GM21360 (cell line): Measurements from ENCODE around the gene CDC42BPA.
"Not testable (repeated sequence)": the region's sequence is repeated elsewhere in the genome, so short reads cannot be mapped to it uniquely, and the experiment has no call there.

Experiments
- ATAC-seq: cut with Tn5 transposase; IDR thresholded peaks from one replicate; pipeline ENCODE4 v1.9.1; 2021; ENCODE audit warnings: mild to moderate bottlenecking, moderate library complexity; ENCODE audit not compliant: unreplicated experiment

Gene CDC42BPA

GRCh38 chr1:227003165-227003564, 315.1 kb downstream of the CDC42BPA start:
- ATAC-seq = no peak

GRCh38 chr1:227002531-227003049, 315.7 kb downstream of the CDC42BPA start:
- ATAC-seq = no peak

- not testable (repeated sequence) for ATAC-seq
Measured at GRCh38 chr1:226999579-226999978, 318.7 kb downstream of the CDC42BPA start.

- peak; percentile 98 for ATAC-seq
Measured at GRCh38 chr1:226995365-226996332, 322.6 kb downstream of the CDC42BPA start.

- no peak for ATAC-seq
Measured at GRCh38 chr1:226994586-226995364, 323.5 kb downstream of the CDC42BPA start.

- no peak for ATAC-seq
Measured at GRCh38 chr1:226993814-226994585, 324.3 kb downstream of the CDC42BPA start.

GRCh38 chr1:226991920-226992319, 326.4 kb downstream of the CDC42BPA start:
- no peak for ATAC-seq

- ATAC-seq = no peak
Measured at GRCh38 chr1:226990133-226990716, 328.1 kb downstream of the CDC42BPA start.

GRCh38 chr1:226989085-226989920, 329.0 kb downstream of the CDC42BPA start:
- no peak for ATAC-seq

- ATAC-seq = no peak
Measured at GRCh38 chr1:226988334-226988666, 330.0 kb downstream of the CDC42BPA start.

- no peak for ATAC-seq
Measured at GRCh38 chr1:226987623-226988333, 330.5 kb downstream of the CDC42BPA start.

GRCh38 chr1:226987179-226987536, 331.1 kb downstream of the CDC42BPA start:
- no peak for ATAC-seq

- no peak for ATAC-seq
Measured at GRCh38 chr1:226986496-226987178, 331.7 kb downstream of the CDC42BPA start.

- ATAC-seq = no peak
Measured at GRCh38 chr1:226985839-226986463, 332.3 kb downstream of the CDC42BPA start.

- ATAC-seq = no peak
Measured at GRCh38 chr1:226985239-226985838, 333.0 kb downstream of the CDC42BPA start.

GRCh38 chr1:226984521-226985238, 333.6 kb downstream of the CDC42BPA start:
- ATAC-seq = no peak

GRCh38 chr1:226983992-226984364, 334.3 kb downstream of the CDC42BPA start:
- no peak for ATAC-seq
